Measurements from ENCODE around the gene SGMS1.

SGMS1 gene

GRCh38 chr10:50566150-50566549, 57.6 kb downstream of the SGMS1 start:
- TF ChIP-seq, protein P1, sequence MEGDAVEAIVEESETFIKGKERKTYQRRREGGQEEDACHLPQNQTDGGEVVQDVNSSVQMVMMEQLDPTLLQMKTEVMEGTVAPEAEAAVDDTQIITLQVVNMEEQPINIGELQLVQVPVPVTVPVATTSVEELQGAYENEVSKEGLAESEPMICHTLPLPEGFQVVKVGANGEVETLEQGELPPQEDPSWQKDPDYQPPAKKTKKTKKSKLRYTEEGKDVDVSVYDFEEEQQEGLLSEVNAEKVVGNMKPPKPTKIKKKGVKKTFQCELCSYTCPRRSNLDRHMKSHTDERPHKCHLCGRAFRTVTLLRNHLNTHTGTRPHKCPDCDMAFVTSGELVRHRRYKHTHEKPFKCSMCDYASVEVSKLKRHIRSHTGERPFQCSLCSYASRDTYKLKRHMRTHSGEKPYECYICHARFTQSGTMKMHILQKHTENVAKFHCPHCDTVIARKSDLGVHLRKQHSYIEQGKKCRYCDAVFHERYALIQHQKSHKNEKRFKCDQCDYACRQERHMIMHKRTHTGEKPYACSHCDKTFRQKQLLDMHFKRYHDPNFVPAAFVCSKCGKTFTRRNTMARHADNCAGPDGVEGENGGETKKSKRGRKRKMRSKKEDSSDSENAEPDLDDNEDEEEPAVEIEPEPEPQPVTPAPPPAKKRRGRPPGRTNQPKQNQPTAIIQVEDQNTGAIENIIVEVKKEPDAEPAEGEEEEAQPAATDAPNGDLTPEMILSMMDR (IDR thresholded peaks at IDR 0.05; ENCODE audit: low read depth, low read length, missing control alignments) = no peak
- DNase-seq (ENCODE audit: extremely low read depth, low read depth) = no peak
- H3K4me3 ChIP-seq (replicated peaks; ENCODE audit: low read depth, low read length) = no peak overlapping the region

DNA sequence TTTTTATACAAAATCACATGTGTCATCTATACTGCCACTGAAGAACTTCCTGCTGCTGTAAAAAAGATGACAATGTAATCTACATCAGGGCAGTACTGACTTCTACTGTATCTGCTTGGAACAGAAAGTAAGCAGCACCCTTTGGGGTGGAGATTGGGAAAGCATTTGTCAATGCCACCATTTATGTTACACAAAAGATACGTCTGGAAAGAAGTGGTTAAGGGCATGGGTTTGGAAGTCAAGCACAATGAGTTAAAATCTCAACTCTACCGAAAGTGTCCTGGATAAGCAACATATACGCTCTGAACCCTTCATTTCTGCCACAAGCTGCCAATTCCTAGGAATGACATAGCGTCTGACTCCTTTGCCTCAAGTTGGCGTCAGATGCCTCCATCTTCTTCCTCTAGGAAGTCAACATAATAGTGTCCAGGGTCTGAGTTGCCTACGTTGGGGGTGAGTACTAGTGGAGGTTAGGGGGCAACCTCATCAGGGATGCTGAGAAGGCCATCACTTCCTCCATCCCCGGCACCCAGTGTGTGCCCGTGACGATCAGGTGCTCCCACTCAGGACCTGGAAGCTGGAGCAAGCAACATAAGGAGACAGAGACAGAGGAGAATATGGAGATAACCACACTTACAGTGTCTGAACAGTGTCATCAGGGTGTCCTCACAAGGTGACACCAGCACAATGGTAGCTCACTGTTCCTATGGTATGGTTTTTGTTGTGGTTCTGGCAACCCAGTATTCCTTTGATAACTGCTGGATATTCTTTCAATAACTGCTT, 58.3 kb downstream of the SGMS1 start:
- DNase-seq (ENCODE audit: extremely low read depth, low read depth) = no peak
- TF ChIP-seq, protein P1 (IDR thresholded peaks at IDR 0.05; ENCODE audit: low read depth, low read length, missing control alignments) = no peak
- no peak overlapping the region for H3K4me3 ChIP-seq (replicated peaks; ENCODE audit: low read depth, low read length)

DNA sequence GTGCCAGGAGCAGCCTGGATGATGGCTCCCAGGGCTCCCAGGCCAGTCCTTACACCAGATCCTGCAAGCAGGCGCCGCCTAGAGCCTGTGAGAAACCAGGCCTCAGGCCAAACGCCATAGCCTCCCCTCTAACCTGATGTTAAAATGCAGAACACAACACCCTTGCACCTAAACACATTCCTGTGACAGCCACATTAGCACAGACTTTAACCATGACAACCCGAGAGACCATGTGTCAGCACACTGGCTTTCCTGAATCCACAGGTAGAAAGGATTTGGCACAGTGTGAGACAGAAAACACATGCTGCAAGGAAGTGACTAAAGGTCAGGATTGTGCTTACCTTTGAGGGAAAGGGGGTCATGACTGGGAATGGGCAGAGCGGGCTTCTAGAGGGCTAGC, 59.9 kb downstream of the SGMS1 start:
- no peak for DNase-seq (ENCODE audit: extremely low read depth, low read depth)
- TF ChIP-seq, protein P1 (IDR thresholded peaks at IDR 0.05; ENCODE audit: low read depth, low read length, missing control alignments) = no peak
- no peak overlapping the region for H3K4me3 ChIP-seq (replicated peaks; ENCODE audit: low read depth, low read length)

- H3K4me3 ChIP-seq (replicated peaks; ENCODE audit: low read depth, low read length) = no peak overlapping the region
- TF ChIP-seq, protein P1 (IDR thresholded peaks at IDR 0.05; ENCODE audit: low read depth, low read length, missing control alignments) = peak; percentile 39
- DNase-seq (ENCODE audit: extremely low read depth, low read depth) = no peak
These were observed 61.9 kb downstream of the SGMS1 start for GRCh38 chr10:50561816-50562215.

- TF ChIP-seq, protein P1 (IDR thresholded peaks at IDR 0.05; ENCODE audit: low read depth, low read length, missing control alignments) = no peak
- DNase-seq (ENCODE audit: extremely low read depth, low read depth) = peak; percentile 41
These were observed 62.5 kb downstream of the SGMS1 start for GRCh38 chr10:50561266-50561665.

GRCh38 chr10:50560370-50560769, 63.4 kb downstream of the SGMS1 start:
- TF ChIP-seq, protein P1 (IDR thresholded peaks at IDR 0.05; ENCODE audit: low read depth, low read length, missing control alignments) = no peak
- H3K4me3 ChIP-seq (replicated peaks; ENCODE audit: low read depth, low read length) = no peak overlapping the region
- DNase-seq (ENCODE audit: extremely low read depth, low read depth) = no peak

More at GRCh38 chr10:50561266-50561665, 62.5 kb downstream of the SGMS1 start:
- no peak overlapping the region for H3K4me3 ChIP-seq (replicated peaks; ENCODE audit: low read depth, low read length)

Measured in HFF-Myc (cell line).